ENCODE data around the gene TRMT13.
"Not testable (repeated sequence)": the region's sequence is repeated elsewhere in the genome, so short reads cannot be mapped to it uniquely, and the experiment has no call there.

The TRMT13 gene

DNA sequence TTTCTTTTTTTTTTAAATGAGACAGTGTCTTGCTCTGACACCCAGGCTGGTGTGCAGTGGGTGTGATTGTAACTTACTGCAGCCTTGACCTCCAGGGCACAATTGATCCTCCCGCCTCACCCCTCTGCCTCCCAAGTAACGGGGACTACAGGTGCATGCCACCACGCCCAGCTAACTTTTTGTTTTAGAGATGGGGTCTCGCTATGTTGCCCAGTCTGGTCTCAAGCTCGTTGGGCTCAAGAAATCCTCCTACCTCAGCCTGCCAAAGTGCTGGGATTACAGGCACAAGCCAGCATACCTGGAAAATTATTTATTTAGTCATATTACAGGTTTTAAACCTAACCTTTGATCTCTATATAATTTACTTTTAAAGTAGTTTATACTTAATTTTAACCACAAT, 31.7 kb downstream of the TRMT13 start:
- DNase-seq: no peak

DNA sequence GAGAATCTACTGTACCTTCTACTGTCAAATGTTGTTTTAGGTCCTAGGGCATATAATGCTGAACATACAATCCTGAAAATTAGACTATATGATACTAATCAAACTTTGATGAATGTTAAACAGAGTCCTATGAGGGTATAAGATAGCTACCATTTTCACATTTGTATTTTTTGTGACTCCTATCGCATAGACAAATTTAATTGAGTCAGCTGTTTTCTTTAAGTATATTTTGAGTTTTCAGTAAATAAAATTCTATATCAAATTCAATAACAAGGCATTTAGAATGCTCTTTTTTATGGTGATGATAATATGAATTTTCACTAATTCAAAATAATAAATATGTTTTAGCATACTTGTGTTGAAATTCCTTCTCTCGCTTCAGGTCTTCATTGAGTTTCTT, 35.1 kb downstream of the TRMT13 start:
- no peak for DNase-seq

DNA sequence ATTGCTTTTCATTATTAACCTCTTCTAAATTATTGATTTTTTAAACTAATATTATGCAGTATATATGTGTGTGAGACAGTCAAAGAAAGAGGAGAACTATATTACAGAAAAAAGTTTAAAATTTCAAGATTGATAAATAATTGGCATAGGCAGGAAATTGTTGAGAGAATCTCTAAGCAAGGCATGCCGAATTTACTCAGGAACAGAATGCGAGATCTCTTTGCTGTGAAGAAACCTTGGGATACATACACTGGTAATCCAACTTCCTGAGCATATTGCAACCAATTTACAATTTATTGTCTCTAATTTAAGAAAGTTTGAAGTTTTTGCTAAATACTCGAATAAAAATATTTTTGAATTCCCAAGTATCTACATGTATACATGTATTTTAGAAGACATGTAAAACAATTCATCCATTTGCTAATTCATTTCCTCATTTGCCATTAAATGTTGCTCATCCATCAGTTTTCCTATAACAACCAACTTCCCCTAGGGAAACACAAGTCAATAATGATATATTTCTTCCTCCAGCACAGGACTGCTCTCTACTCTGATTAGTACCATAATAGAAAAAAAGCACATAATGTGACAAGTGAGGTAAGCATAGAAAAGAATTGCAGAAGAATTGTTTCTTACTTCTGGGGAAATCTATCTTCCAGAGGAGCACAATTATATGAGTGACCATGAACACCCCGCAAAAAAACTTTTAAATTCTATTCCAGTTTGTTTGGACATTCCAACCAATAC, 44.5 kb downstream of the TRMT13 start:
- no peak for DNase-seq

DNA sequence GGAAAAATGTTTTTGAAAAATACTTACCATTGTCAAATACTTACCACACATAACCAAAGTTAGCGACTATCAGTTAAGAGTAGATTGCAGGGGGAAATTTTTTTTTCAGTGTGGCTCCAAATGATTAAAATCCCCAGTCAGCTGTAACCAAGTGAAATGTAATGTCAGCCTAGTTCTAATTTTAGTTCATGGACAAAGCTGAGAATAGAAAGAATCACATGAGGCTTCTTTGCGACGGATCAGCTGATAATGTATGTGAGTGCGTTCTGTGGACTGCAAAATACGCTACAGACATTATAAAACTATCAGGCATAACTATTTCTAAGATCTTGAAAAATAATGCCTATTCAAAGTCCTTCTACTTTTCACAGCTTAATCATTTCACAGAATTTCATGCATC, 45.1 kb downstream of the TRMT13 start, which contains the start of gene LRRC39:
Gene LRRC39 (minus strand): TSS at position 166 of the 400 bp plus-strand sequence. CDS start 9,740 bp downstream, outside the sequence.
- DNase-seq: no peak

DNA sequence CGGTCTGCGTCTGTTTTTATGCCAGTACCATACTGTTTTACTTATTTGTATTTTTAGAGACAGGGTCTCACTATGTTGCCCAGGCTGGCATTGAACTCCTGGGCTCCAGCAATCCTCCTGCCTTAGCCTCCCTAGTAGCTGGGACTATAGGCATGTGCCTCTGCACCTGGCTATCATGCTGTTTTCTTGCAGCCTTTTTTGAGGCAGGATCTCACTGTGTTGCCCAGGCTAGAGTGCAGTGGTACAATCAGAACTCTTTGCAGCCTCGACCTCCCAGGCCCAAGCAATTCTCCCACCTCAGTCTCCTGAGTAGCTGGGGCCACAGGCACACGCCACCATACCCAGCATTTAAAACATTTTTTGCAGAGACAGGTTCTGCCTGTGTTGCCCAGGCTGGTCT, 50.4 kb downstream of the TRMT13 start:
- no peak for DNase-seq

DNA sequence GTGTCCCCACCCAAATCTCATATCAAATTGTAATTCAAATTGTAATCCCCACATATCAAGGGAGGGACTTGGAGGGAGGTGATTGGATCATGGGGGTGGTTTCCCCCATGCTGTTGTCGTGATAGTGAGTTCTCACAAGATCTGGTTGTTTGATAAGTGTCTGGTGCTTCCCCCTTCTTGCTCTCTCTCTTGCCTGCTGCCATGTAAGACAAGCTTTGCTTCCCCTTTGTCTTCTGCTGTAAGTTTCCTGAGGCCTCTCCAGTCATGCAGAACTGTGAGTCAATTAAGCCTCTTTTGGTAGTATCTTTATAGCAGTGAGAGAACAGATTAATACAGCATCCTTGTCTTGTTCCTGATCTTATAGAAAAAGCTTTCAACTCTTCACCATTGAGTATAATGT, 51.6 kb downstream of the TRMT13 start:
- DNase-seq: peak; percentile 81 to 84

DNA sequence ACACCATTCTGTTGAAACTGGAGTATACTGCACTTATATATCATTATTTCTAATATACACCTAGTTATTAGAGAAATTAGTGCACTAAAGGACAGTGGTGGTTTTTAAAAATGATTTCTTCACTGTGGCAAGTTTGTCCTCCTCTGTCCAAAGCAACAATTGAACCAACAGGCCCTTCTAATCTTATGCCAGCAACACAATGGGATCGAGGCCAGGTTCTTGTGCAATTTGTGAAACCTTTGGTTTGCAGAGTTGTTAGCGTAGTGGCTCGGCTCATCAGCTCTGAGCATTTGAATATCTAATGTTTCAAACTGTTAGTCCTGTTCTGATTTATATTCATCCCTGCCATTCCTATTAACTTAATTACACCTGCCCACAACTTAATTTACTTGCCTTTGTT, 54.9 kb downstream of the TRMT13 start:
- DNase-seq: no peak

DNA sequence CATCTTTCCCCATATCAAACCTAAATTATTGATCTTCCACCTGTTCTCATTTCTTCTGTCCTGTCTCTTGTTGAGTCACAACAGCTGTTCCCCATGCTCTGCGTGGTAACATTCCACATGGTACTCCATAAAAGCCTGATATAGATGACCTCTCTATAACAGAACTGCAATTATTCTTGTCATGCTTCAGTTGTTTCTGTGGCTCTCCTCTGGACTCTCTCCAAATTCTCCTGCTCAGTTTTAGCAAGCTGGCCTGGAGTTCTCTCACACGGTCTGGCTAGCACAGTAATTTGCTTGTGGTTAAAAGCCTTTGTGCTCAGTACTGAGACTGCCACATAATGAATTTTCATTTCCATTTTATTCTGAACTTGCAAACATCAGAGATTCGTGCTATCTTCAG, 55.7 kb downstream of the TRMT13 start:
- DNase-seq: no peak

DNA sequence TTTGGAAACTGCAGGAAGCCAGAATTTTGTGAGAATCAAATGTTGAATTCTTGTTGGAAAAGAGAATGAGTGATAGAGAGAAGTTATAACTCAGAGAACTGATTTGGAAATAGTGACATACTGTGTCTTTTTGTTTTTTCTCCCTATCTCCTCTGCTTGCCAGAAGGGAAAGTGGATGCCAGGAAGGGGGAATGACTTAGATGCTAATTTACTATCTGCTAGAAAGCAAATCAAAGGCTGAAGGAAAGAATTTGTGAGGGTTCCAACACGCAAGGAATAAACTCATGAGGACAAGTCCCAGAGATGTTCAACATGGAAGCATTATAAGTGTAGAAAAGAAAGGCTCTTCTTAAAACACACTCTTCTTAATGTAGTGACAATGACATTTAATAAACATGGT, 65.6 kb downstream of the TRMT13 start:
- no peak for DNase-seq

DNA sequence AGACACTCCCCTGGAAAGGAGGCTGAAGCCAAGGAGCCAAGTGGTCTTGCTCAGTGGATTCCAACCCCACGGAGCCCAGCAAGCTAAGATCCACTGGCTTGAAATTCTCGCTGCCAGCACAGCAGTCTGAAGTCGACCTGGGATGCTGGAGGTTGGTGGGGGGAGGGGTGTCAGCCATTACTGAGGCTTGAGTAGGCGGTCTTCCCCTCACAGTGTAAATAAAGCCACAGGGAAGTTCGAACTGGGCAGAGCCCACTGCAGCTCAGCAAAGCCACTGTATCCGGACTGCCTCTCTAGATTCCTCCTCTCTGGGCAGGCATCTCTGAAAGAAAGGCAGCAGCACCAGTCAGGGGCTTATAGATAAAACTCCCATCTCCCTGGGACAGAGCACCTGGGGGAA, 67.1 kb downstream of the TRMT13 start:
- DNase-seq: not testable (repeated sequence)

All from Kasumi-1 (cell line).